ENCODE results near the gene RAB7A.
"Not testable (repeated sequence)": the region's sequence is repeated elsewhere in the genome, so short reads cannot be mapped to it uniquely, and the experiment has no call there.

RAB7A gene

GRCh38 chr3:128710816-128711433, 15.1 kb upstream of the RAB7A start:
- DNase-seq (ENCODE audit: low read depth in 3 of 3, low spot score in 1 of 3), result no peak

GRCh38 chr3:128712848-128713247, 13.1 kb upstream of the RAB7A start:
- no peak for DNase-seq (ENCODE audit: low read depth in 3 of 3, low spot score in 1 of 3)

- no peak for DNase-seq (ENCODE audit: low read depth in 3 of 3, low spot score in 1 of 3)
These were observed 11.0 kb upstream of the RAB7A start for GRCh38 chr3:128714887-128715491.

- DNase-seq (ENCODE audit: low read depth in 3 of 3, low spot score in 1 of 3), result not testable (repeated sequence)
These were observed 7.1 kb upstream of the RAB7A start for GRCh38 chr3:128718892-128719291.

- DNase-seq (ENCODE audit: low read depth in 3 of 3, low spot score in 1 of 3), result no peak
These were observed 5.1 kb upstream of the RAB7A start for GRCh38 chr3:128720891-128721290.

GRCh38 chr3:128723477-128723876, 2.5 kb upstream of the RAB7A start:
- DNase-seq (ENCODE audit: low read depth in 3 of 3, low spot score in 1 of 3), result no peak

GRCh38 chr3:128725547-128726022, 398 bp upstream of the RAB7A start:
- DNase-seq (ENCODE audit: low read depth in 3 of 3, low spot score in 1 of 3), result no peak

- no peak for DNase-seq (ENCODE audit: low read depth in 3 of 3, low spot score in 1 of 3)
These were observed 1.1 kb downstream of the RAB7A start for GRCh38 chr3:128727059-128727458.

GRCh38 chr3:128727485-128727884, 1.5 kb downstream of the RAB7A start:
- DNase-seq (ENCODE audit: low read depth in 3 of 3, low spot score in 1 of 3), result no peak

- DNase-seq (ENCODE audit: low read depth in 3 of 3, low spot score in 1 of 3), result no peak
These were observed 2.0 kb downstream of the RAB7A start for GRCh38 chr3:128727996-128728395.

GRCh38 chr3:128728521-128728920, 2.5 kb downstream of the RAB7A start:
- DNase-seq (ENCODE audit: low read depth in 3 of 3, low spot score in 1 of 3), result not testable (repeated sequence)

- no peak for DNase-seq (ENCODE audit: low read depth in 3 of 3, low spot score in 1 of 3)
These were observed 4.5 kb downstream of the RAB7A start for GRCh38 chr3:128730471-128730870.

GRCh38 chr3:128734523-128735189, 8.7 kb downstream of the RAB7A start:
- DNase-seq (ENCODE audit: low read depth in 3 of 3, low spot score in 1 of 3), result no peak

GRCh38 chr3:128735287-128735686, 9.3 kb downstream of the RAB7A start:
- DNase-seq (ENCODE audit: low read depth in 3 of 3, low spot score in 1 of 3), result no peak

- DNase-seq (ENCODE audit: low read depth in 3 of 3, low spot score in 1 of 3), result no peak
These were observed 9.9 kb downstream of the RAB7A start for GRCh38 chr3:128735884-128736283.

GRCh38 chr3:128736601-128737000, 10.6 kb downstream of the RAB7A start:
- DNase-seq (ENCODE audit: low read depth in 3 of 3, low spot score in 1 of 3), result no peak

GRCh38 chr3:128740621-128741020, 14.6 kb downstream of the RAB7A start:
- DNase-seq (ENCODE audit: low read depth in 3 of 3, low spot score in 1 of 3), result no peak

GRCh38 chr3:128742821-128743594, 17.0 kb downstream of the RAB7A start:
- no peak for DNase-seq (ENCODE audit: low read depth in 3 of 3, low spot score in 1 of 3)

GRCh38 chr3:128745742-128746141, 19.8 kb downstream of the RAB7A start:
- no peak for DNase-seq (ENCODE audit: low read depth in 3 of 3, low spot score in 1 of 3)

GRCh38 chr3:128746881-128747280, 20.9 kb downstream of the RAB7A start:
- DNase-seq (ENCODE audit: low read depth in 3 of 3, low spot score in 1 of 3), result no peak

GRCh38 chr3:128748557-128748956, 22.6 kb downstream of the RAB7A start:
- DNase-seq (ENCODE audit: low read depth in 3 of 3, low spot score in 1 of 3), result no peak

GRCh38 chr3:128749035-128749434, 23.1 kb downstream of the RAB7A start:
- no peak for DNase-seq (ENCODE audit: low read depth in 3 of 3, low spot score in 1 of 3)
